HCT116 (cell line): ENCODE results near the gene SLC7A5.

Source experiments
- CTCF ChIP-seq, 3 experiments: fragments of 200-600 bp in 1 of 3; sonication (generic) in 1 of 3; IDR thresholded peaks in 2 of 3; conservative IDR thresholded peaks in 1 of 3; 2 replicates each; pipeline ENCODE4 v1.5.1; 2012 to 2017; ENCODE audit warnings: low read depth in 2 of 3, low read length in 2 of 3, antibody characterized with exemption in 1 of 3, borderline replicate concordance in 1 of 3, control low read depth in 1 of 3, mild to moderate bottlenecking in 1 of 3, mixed read lengths in 1 of 3, mixed run types in 1 of 3, moderate library complexity in 1 of 3; ENCODE audit not compliant: insufficient read depth in 1 of 3
- EZH2 ChIP-seq: fragments of 200-600 bp; sonication (generic); IDR thresholded peaks from 2 replicates; pipeline ENCODE4 v1.6.1; 2017; ENCODE audit warnings: antibody characterized with exemption, mixed run types
- POLR2A ChIP-seq: IDR thresholded peaks from 2 replicates; pipeline ENCODE4 v1.7.0; 2011; ENCODE audit warnings: borderline replicate concordance; ENCODE audit not compliant: insufficient read depth, insufficient read length; ENCODE audit errors: extremely low read depth
- RAD21 ChIP-seq: IDR thresholded peaks from 2 replicates; pipeline ENCODE4 v1.6.1; 2012; ENCODE audit warnings: low read depth, mild to moderate bottlenecking
- SIN3A ChIP-seq: IDR thresholded peaks from 2 replicates; pipeline ENCODE4 v1.6.1; 2012; ENCODE audit warnings: low read depth
- TCF7L2 ChIP-seq: IDR thresholded peaks from 2 replicates; pipeline ENCODE4 v1.7.0; 2011; ENCODE audit warnings: borderline replicate concordance, inconsistent platforms; ENCODE audit not compliant: insufficient read depth, insufficient read length; ENCODE audit errors: extremely low read depth
- YY1 ChIP-seq: IDR thresholded peaks from 2 replicates; pipeline ENCODE4 v1.6.1; 2011; ENCODE audit warnings: low read length, low read depth, moderate library complexity, mild to moderate bottlenecking; ENCODE audit not compliant: insufficient replicate concordance; ENCODE audit errors: extremely low read depth
- TF ChIP-seq, protein P1 (sequence below): IDR thresholded peaks from 2 replicates; pipeline ENCODE4 v1.6.1; 2012; ENCODE audit warnings: low read depth
- TF ChIP-seq, protein P2 (sequence below): IDR thresholded peaks from 2 replicates; pipeline ENCODE4 v1.6.1; 2012

DNA sequence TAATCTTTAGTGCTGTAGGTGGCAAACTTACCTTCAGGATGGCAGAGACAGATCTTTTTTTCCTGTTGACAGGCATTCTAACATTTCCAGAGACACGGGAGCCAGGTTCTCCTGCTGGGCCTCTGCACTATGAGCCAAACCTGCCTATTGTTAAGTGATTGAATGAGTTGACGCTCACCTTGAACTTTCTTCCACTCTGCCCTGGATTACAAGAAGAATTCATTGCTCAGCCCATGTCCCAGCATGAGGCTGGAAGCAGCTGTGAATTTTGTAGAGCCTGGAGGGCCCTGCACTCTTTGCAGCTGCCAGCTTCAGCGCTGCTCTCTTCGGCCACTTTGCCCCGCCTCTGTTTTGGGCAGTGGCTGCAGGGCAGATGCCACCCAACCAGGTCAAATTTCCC, 9.4 kb upstream of the SLC7A5 start:
- TF ChIP-seq POLR2A (no peak), EZH2 (no peak), TCF7L2 (no peak), CTCF (IDR thresholded peaks at IDR 0.05 in 2 of 3, conservative IDR thresholded peaks at IDR 0.05 in 1 of 3; ENCODE audit: borderline replicate concordance in 1 of 3, insufficient read depth in 1 of 3, low read depth in 2 of 3, low read length in 2 of 3) (no peak), RAD21 (no peak), SIN3A (no peak), YY1 (no peak)
- TF ChIP-seq, protein P1, sequence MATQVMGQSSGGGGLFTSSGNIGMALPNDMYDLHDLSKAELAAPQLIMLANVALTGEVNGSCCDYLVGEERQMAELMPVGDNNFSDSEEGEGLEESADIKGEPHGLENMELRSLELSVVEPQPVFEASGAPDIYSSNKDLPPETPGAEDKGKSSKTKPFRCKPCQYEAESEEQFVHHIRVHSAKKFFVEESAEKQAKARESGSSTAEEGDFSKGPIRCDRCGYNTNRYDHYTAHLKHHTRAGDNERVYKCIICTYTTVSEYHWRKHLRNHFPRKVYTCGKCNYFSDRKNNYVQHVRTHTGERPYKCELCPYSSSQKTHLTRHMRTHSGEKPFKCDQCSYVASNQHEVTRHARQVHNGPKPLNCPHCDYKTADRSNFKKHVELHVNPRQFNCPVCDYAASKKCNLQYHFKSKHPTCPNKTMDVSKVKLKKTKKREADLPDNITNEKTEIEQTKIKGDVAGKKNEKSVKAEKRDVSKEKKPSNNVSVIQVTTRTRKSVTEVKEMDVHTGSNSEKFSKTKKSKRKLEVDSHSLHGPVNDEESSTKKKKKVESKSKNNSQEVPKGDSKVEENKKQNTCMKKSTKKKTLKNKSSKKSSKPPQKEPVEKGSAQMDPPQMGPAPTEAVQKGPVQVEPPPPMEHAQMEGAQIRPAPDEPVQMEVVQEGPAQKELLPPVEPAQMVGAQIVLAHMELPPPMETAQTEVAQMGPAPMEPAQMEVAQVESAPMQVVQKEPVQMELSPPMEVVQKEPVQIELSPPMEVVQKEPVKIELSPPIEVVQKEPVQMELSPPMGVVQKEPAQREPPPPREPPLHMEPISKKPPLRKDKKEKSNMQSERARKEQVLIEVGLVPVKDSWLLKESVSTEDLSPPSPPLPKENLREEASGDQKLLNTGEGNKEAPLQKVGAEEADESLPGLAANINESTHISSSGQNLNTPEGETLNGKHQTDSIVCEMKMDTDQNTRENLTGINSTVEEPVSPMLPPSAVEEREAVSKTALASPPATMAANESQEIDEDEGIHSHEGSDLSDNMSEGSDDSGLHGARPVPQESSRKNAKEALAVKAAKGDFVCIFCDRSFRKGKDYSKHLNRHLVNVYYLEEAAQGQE = no peak
- TF ChIP-seq, protein P2, sequence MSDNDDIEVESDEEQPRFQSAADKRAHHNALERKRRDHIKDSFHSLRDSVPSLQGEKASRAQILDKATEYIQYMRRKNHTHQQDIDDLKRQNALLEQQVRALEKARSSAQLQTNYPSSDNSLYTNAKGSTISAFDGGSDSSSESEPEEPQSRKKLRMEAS = no peak
